ENCODE results near the gene IFT80.
"Not testable (repeated sequence)": the region's sequence is repeated elsewhere in the genome, so short reads cannot be mapped to it uniquely, and the experiment has no call there.

IFT80 gene

GRCh38 chr3:160369784-160370183 lies 29.2 kb downstream of the IFT80 start:
- H4K20me1 ChIP-seq (ENCODE audit: insufficient read depth, low read length) = no peaks in the 10 kb centered on the region
- no peak overlapping the region for H3K4me3 ChIP-seq (ENCODE audit: low read depth, low read length, poor library complexity, severe bottlenecking)
- no peaks in the 10 kb centered on the region for H3K9me2 ChIP-seq (ENCODE audit: low read depth, low read length)
- peak overlapping the region; percentile 15; the same call in 1 of the 2 replicates for H2AFZ ChIP-seq (ENCODE audit: low read length)
- H3K36me3 ChIP-seq (ENCODE audit: insufficient read depth, low read length) = peaks cover 37% of the 10 kb centered on the region
- no peaks in the 10 kb centered on the region for H3F3A ChIP-seq (ENCODE audit: insufficient read depth, low read length)
- H3K79me2 ChIP-seq (ENCODE audit: insufficient read depth, low read length) = no peaks in the 10 kb centered on the region
- H3K4me2 ChIP-seq (ENCODE audit: low read length) = no peak overlapping the region; the same call in 1 of the 2 replicates
- 0 out of 2 replicates have a peak overlapping the region, but pooled peaks have one; percentile 12 for H3K9ac ChIP-seq (ENCODE audit: low read length)
- H3K9me3 ChIP-seq (ENCODE audit: low read length) = no peaks in the 10 kb centered on the region
- no peaks in the 10 kb centered on the region for H3K27me3 ChIP-seq (ENCODE audit: insufficient read depth, low read length)
- TF ChIP-seq CTCF (IDR thresholded peaks at IDR 0.05; ENCODE audit: low read length) (no peak), EZH2 (IDR thresholded peaks at IDR 0.05; ENCODE audit: borderline replicate concordance, low read length) (no peak)
- H3K27ac ChIP-seq (ENCODE audit: low read depth, low read length, poor library complexity, severe bottlenecking) = peak overlapping the region; percentile 80
- peaks cover 27% of the 10 kb centered on the region for H3K4me1 ChIP-seq (ENCODE audit: insufficient read depth, low read length, severe bottlenecking)

GRCh38 chr3:160368804-160369203 lies 30.2 kb downstream of the IFT80 start:
- Histone ChIP-seq H3K4me2 (ENCODE audit: low read length) (0 out of 2 replicates have a peak overlapping the region, but pooled peaks have one; percentile 5), H3K27ac (ENCODE audit: low read depth, low read length, poor library complexity, severe bottlenecking) (peak overlapping the region; percentile 80)
- no peak for TF ChIP-seq CTCF (IDR thresholded peaks at IDR 0.05; ENCODE audit: low read length)
- no peak for TF ChIP-seq EZH2 (IDR thresholded peaks at IDR 0.05; ENCODE audit: borderline replicate concordance, low read length)

GRCh38 chr3:160365869-160366522 lies 33.0 kb downstream of the IFT80 start:
- H3K36me3 ChIP-seq (ENCODE audit: insufficient read depth, low read length) = peaks cover 18% of the 10 kb centered on the region; the same call in 1 of the 2 replicates

More at GRCh38 chr3:160368804-160369203, 30.2 kb downstream of the IFT80 start:
- Histone ChIP-seq H2AFZ (ENCODE audit: low read length) (no peak overlapping the region), H3K9me3 (ENCODE audit: low read length) (no peaks in the 10 kb centered on the region), H3K4me1 (ENCODE audit: insufficient read depth, low read length, severe bottlenecking) (peaks cover 27% of the 10 kb centered on the region), H3F3A (ENCODE audit: insufficient read depth, low read length) (no peaks in the 10 kb centered on the region), H4K20me1 (ENCODE audit: insufficient read depth, low read length) (no peaks in the 10 kb centered on the region), H3K36me3 (ENCODE audit: insufficient read depth, low read length) (peaks cover 27% of the 10 kb centered on the region), H3K9me2 (ENCODE audit: low read depth, low read length) (no peaks in the 10 kb centered on the region), H3K9ac (ENCODE audit: low read length) (no peak overlapping the region), H3K27me3 (ENCODE audit: insufficient read depth, low read length) (no peaks in the 10 kb centered on the region), H3K79me2 (ENCODE audit: insufficient read depth, low read length) (no peaks in the 10 kb centered on the region), H3K4me3 (ENCODE audit: low read depth, low read length, poor library complexity, severe bottlenecking) (no peak overlapping the region)

GRCh38 chr3:160362896-160363295 lies 36.1 kb downstream of the IFT80 start:
- H3K27ac ChIP-seq (ENCODE audit: low read depth, low read length, poor library complexity, severe bottlenecking); H3K9ac ChIP-seq (ENCODE audit: low read length); H3F3A ChIP-seq (ENCODE audit: insufficient read depth, low read length); H3K4me2 ChIP-seq (ENCODE audit: low read length); H3K27me3 ChIP-seq (ENCODE audit: insufficient read depth, low read length); H3K79me2 ChIP-seq (ENCODE audit: insufficient read depth, low read length); H3K4me1 ChIP-seq (ENCODE audit: insufficient read depth, low read length, severe bottlenecking); H2AFZ ChIP-seq (ENCODE audit: low read length); H3K4me3 ChIP-seq (ENCODE audit: low read depth, low read length, poor library complexity, severe bottlenecking); H3K9me2 ChIP-seq (ENCODE audit: low read depth, low read length); H3K9me3 ChIP-seq (ENCODE audit: low read length); H4K20me1 ChIP-seq (ENCODE audit: insufficient read depth, low read length): not testable (repeated sequence)
- peaks cover 24% of the 10 kb centered on the region; the same call in 1 of the 2 replicates for H3K36me3 ChIP-seq (ENCODE audit: insufficient read depth, low read length)

More at GRCh38 chr3:160365869-160366522, 33.0 kb downstream of the IFT80 start:
- Histone ChIP-seq H3K9me2 (ENCODE audit: low read depth, low read length) (no peaks in the 10 kb centered on the region), H3K9ac (ENCODE audit: low read length) (no peak overlapping the region), H3F3A (ENCODE audit: insufficient read depth, low read length) (no peaks in the 10 kb centered on the region), H4K20me1 (ENCODE audit: insufficient read depth, low read length) (no peaks in the 10 kb centered on the region), H3K4me3 (ENCODE audit: low read depth, low read length, poor library complexity, severe bottlenecking) (no peak overlapping the region), H3K4me2 (ENCODE audit: low read length) (no peak overlapping the region), H3K79me2 (ENCODE audit: insufficient read depth, low read length) (no peaks in the 10 kb centered on the region), H3K9me3 (ENCODE audit: low read length) (no peaks in the 10 kb centered on the region), H2AFZ (ENCODE audit: low read length) (no peak overlapping the region), H3K27me3 (ENCODE audit: insufficient read depth, low read length) (no peaks in the 10 kb centered on the region), H3K4me1 (ENCODE audit: insufficient read depth, low read length, severe bottlenecking) (peaks cover 27% of the 10 kb centered on the region), H3K27ac (ENCODE audit: low read depth, low read length, poor library complexity, severe bottlenecking) (no peak overlapping the region)
- TF ChIP-seq EZH2 (IDR thresholded peaks at IDR 0.05; ENCODE audit: borderline replicate concordance, low read length) = no peak
- no peak for TF ChIP-seq CTCF (IDR thresholded peaks at IDR 0.05; ENCODE audit: low read length)

All from OCI-LY1 (cell line).